WTC11 (cell line): Measurements from ENCODE around the gene CAPZB. TPM values are rescaled to one million over a fixed set of nuclear protein-coding genes. Genes with fewer than 3 reads are reported as not detected.

Experiments used
- ATAC-seq: fragments of 200-7000 bp; cut with Tn5 transposase; 2 replicates; pipeline ENCODE4 v1.10.0; 2021; ENCODE audit warnings: mild to moderate bottlenecking, moderate library complexity
- CTCF ChIA-PET: fragments of 300-600 bp; sonication (Branson Sonifier 250); formaldehyde crosslinking; loops from one replicate; lab custom pipeline; 2021; ENCODE audit warnings: antibody characterized with exemption; lab: Charles Lee
- POLR2A ChIA-PET: fragments of 350-600 bp; sonication (Branson Sonifier 250); formaldehyde crosslinking; loops from one replicate; lab custom pipeline; 2021; ENCODE audit warnings: antibody characterized with exemption; lab: Charles Lee
- DNase-seq: peaks from one replicate; pipeline ENCODE4 v3.0.0; 2021; ENCODE audit warnings: low spot score
- H3K27ac Mint-ChIP-seq: 2 replicates; pipeline ENCODE4 v1.8.0; 2021; ENCODE audit warnings: mixed read lengths
- H3K27me3 Mint-ChIP-seq: 2 replicates; pipeline ENCODE4 v1.8.0; 2021; ENCODE audit warnings: low read depth, mild to moderate bottlenecking, moderate library complexity, mixed read lengths
- H3K36me3 Mint-ChIP-seq: 2 replicates; pipeline ENCODE4 v1.8.0; 2021; ENCODE audit warnings: mixed read lengths
- H3K4me1 Mint-ChIP-seq: 2 replicates; pipeline ENCODE4 v1.8.0; 2022; ENCODE audit warnings: mixed read lengths
- H3K4me3 Mint-ChIP-seq: 2 replicates; pipeline ENCODE4 v1.8.0; 2021; ENCODE audit warnings: mild to moderate bottlenecking, moderate library complexity, mixed read lengths
- H3K9me3 Mint-ChIP-seq: 2 replicates; pipeline ENCODE4 v1.8.0; 2021; ENCODE audit warnings: mixed read lengths
- ATF1 ChIP-seq: sonication (generic); formaldehyde crosslinking; IDR thresholded peaks from 2 replicates; pipeline ENCODE4 v1.8.1; 2023; ENCODE audit warnings: mild to moderate bottlenecking, moderate library complexity, missing genetic modification reagents
- EMX1 ChIP-seq: fragments of 250-450 bp; sonication (Bioruptor Pico); IDR thresholded peaks from 2 replicates; pipeline ENCODE4 v1.8.0; 2021; ENCODE audit warnings: mild to moderate bottlenecking
- GABPB1 ChIP-seq: sonication (generic); formaldehyde crosslinking; IDR thresholded peaks from 2 replicates; pipeline ENCODE4 v1.8.1; 2023; ENCODE audit warnings: mild to moderate bottlenecking, missing genetic modification reagents
- MXD4 ChIP-seq: fragments of 250-450 bp; sonication (Bioruptor Pico); IDR thresholded peaks from 2 replicates; pipeline ENCODE4 v1.8.0; 2021; ENCODE audit warnings: mild to moderate bottlenecking, moderate library complexity, borderline replicate concordance
- RELA ChIP-seq: sonication (generic); formaldehyde crosslinking; IDR thresholded peaks from 2 replicates; pipeline ENCODE4 v1.8.1; 2022; ENCODE audit warnings: missing genetic modification reagents, mild to moderate bottlenecking, borderline replicate concordance
- SP1 ChIP-seq: sonication (generic); formaldehyde crosslinking; conservative IDR thresholded peaks from 2 replicates; pipeline ENCODE4 v1.8.1; 2022; ENCODE audit warnings: missing genetic modification reagents
- TEAD1 ChIP-seq: sonication (generic); formaldehyde crosslinking; IDR thresholded peaks from 2 replicates; pipeline ENCODE4 v1.8.0; 2022; ENCODE audit warnings: mild to moderate bottlenecking, missing genetic modification reagents
- TEAD4 ChIP-seq: sonication (generic); formaldehyde crosslinking; IDR thresholded peaks from 2 replicates; pipeline ENCODE4 v1.8.0; 2022; ENCODE audit warnings: mild to moderate bottlenecking, missing genetic modification reagents
- ZNF138 ChIP-seq: sonication (generic); formaldehyde crosslinking; conservative IDR thresholded peaks from 2 replicates; pipeline ENCODE4 v1.8.1; 2022; ENCODE audit warnings: mild to moderate bottlenecking, moderate library complexity, missing genetic modification reagents
- ZNF219 ChIP-seq: sonication (generic); formaldehyde crosslinking; IDR thresholded peaks from 2 replicates; pipeline ENCODE4 v1.8.0; 2023; ENCODE audit warnings: missing genetic modification reagents, mild to moderate bottlenecking, borderline replicate concordance
- ZNF263 ChIP-seq: sonication (generic); formaldehyde crosslinking; IDR thresholded peaks from 2 replicates; pipeline ENCODE4 v1.8.1; 2022; ENCODE audit warnings: low read depth, mild to moderate bottlenecking, moderate library complexity, missing genetic modification reagents
- ZNF317 ChIP-seq: sonication (generic); formaldehyde crosslinking; IDR thresholded peaks from 2 replicates; pipeline ENCODE4 v1.8.1; 2023; ENCODE audit warnings: low read depth, mild to moderate bottlenecking, moderate library complexity, missing genetic modification reagents, borderline replicate concordance
- ZNF396 ChIP-seq: fragments of 250-450 bp; sonication (Bioruptor Pico); IDR thresholded peaks from 2 replicates; pipeline ENCODE4 v1.8.0; 2021; ENCODE audit warnings: mild to moderate bottlenecking, moderate library complexity, borderline replicate concordance
- ZNF671 ChIP-seq: fragments of 250-450 bp; sonication (Bioruptor Pico); IDR thresholded peaks from 2 replicates; pipeline ENCODE4 v1.8.0; 2021; ENCODE audit warnings: mild to moderate bottlenecking
- total RNA-seq: library from RNA; stranded (reverse); gene quantifications from 3 replicates; pipeline ENCODE4 v1.2.3, GENCODE V29; 2021
- TF ChIP-seq, protein P1 (sequence below): sonication (generic); formaldehyde crosslinking; IDR thresholded peaks from 2 replicates; pipeline ENCODE4 v1.8.1; 2022; ENCODE audit warnings: low read depth, missing genetic modification reagents, borderline replicate concordance
- TF ChIP-seq, protein P2 (sequence below): fragments of 250-450 bp; sonication (Bioruptor Pico); IDR thresholded peaks from 2 replicates; pipeline ENCODE4 v1.9.0; 2021; ENCODE audit warnings: moderate library complexity, mild to moderate bottlenecking, inconsistent platforms, borderline replicate concordance
- TF ChIP-seq, protein P3 (sequence below): fragments of 200-600 bp; IDR thresholded peaks from 2 replicates; pipeline ENCODE4 v1.8.0; 2022; ENCODE audit warnings: antibody characterized with exemption
- TF ChIP-seq, protein P4 (sequence below): sonication (generic); formaldehyde crosslinking; IDR thresholded peaks from 2 replicates; pipeline ENCODE4 v1.8.0; 2023; ENCODE audit warnings: missing genetic modification reagents
- TF ChIP-seq, protein P5 (sequence below): fragments of 250-450 bp; sonication (Bioruptor Pico); IDR thresholded peaks from 2 replicates; pipeline ENCODE4 v2.1.2; 2022; ENCODE audit warnings: mild to moderate bottlenecking, moderate library complexity
- TF ChIP-seq, protein P6 (sequence below): fragments of 250-450 bp; sonication (Bioruptor Pico); IDR thresholded peaks from 2 replicates; pipeline ENCODE4 v1.9.0; 2021; ENCODE audit warnings: mild to moderate bottlenecking, borderline replicate concordance

Gene CAPZB
- total RNA-seq, 1 experiment from 2014 or later: 348 TPM

DNA sequence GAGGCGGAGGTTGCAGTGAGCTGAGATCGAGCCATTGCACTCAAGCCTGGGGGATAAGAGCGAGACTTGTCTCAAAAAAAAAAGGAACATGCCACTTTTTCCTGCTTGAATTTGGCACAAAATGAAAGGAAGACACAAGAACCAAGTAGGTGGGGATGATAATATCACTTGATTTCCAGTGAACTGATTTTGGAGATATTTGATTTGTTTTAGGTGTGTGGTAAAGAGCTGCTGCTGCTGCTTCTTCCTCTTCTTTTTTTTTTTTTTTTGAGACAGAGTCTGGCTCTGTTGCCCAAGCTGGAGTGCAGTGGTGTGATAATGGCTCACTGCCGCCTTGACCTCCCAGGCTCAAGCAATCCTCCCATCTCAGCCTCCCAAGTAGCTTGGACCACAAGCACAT, 29.9 kb upstream of the CAPZB start:
- ChIA-PET POLR2A (interaction anchor here (0.7 kb wide), 1 partner anchor 690 kb away, joined by 7 read pairs; no protein-coding TSS in a partner anchor), CTCF (no interaction called here)
- peaks cover 6% of the 10 kb centered on the region; the same call in 1 of the 2 replicates for H3K27me3 Mint-ChIP-seq

More for the DNA sequence above, 29.9 kb upstream of the CAPZB start:
- Mint-ChIP-seq H3K9me3 (peaks cover 15% of the 10 kb centered on the region), H3K36me3 (no peaks in the 10 kb centered on the region), H3K4me1 (no peaks in the 10 kb centered on the region), H3K4me3 (no peak overlapping the region), H3K27ac (no peak overlapping the region)
- ATAC-seq: no peak
- DNase-seq: no peak
- TF ChIP-seq ZNF317 (CRISPR knock-in tag) (no peak), MXD4 (CRISPR knock-in tag) (no peak), ZNF263 (CRISPR knock-in tag) (no peak), RELA (CRISPR knock-in tag) (no peak), EMX1 (CRISPR knock-in tag) (no peak), GABPB1 (CRISPR knock-in tag) (no peak), ZNF138 (CRISPR knock-in tag) (no peak), ZNF396 (CRISPR knock-in tag) (no peak), SP1 (CRISPR knock-in tag) (no peak), ZNF671 (CRISPR knock-in tag) (no peak), ATF1 (CRISPR knock-in tag) (no peak), TEAD1 (no peak), ZNF219 (no peak), TEAD4 (no peak)
- TF ChIP-seq, protein P1, sequence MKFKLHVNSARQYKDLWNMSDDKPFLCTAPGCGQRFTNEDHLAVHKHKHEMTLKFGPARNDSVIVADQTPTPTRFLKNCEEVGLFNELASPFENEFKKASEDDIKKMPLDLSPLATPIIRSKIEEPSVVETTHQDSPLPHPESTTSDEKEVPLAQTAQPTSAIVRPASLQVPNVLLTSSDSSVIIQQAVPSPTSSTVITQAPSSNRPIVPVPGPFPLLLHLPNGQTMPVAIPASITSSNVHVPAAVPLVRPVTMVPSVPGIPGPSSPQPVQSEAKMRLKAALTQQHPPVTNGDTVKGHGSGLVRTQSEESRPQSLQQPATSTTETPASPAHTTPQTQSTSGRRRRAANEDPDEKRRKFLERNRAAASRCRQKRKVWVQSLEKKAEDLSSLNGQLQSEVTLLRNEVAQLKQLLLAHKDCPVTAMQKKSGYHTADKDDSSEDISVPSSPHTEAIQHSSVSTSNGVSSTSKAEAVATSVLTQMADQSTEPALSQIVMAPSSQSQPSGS (CRISPR knock-in tag): no peak
- TF ChIP-seq, protein P2, sequence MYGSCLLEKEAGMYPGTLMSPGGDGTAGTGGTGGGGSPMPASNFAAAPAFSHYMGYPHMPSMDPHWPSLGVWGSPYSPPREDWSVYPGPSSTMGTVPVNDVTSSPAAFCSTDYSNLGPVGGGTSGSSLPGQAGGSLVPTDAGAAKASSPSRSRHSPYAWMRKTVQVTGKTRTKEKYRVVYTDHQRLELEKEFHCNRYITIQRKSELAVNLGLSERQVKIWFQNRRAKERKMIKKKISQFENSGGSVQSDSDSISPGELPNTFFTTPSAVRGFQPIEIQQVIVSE (CRISPR knock-in tag): no peak
- TF ChIP-seq, protein P3, sequence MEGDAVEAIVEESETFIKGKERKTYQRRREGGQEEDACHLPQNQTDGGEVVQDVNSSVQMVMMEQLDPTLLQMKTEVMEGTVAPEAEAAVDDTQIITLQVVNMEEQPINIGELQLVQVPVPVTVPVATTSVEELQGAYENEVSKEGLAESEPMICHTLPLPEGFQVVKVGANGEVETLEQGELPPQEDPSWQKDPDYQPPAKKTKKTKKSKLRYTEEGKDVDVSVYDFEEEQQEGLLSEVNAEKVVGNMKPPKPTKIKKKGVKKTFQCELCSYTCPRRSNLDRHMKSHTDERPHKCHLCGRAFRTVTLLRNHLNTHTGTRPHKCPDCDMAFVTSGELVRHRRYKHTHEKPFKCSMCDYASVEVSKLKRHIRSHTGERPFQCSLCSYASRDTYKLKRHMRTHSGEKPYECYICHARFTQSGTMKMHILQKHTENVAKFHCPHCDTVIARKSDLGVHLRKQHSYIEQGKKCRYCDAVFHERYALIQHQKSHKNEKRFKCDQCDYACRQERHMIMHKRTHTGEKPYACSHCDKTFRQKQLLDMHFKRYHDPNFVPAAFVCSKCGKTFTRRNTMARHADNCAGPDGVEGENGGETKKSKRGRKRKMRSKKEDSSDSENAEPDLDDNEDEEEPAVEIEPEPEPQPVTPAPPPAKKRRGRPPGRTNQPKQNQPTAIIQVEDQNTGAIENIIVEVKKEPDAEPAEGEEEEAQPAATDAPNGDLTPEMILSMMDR: no peak
- TF ChIP-seq, protein P4, sequence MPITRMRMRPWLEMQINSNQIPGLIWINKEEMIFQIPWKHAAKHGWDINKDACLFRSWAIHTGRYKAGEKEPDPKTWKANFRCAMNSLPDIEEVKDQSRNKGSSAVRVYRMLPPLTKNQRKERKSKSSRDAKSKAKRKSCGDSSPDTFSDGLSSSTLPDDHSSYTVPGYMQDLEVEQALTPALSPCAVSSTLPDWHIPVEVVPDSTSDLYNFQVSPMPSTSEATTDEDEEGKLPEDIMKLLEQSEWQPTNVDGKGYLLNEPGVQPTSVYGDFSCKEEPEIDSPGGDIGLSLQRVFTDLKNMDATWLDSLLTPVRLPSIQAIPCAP: no peak
- TF ChIP-seq, protein P5, sequence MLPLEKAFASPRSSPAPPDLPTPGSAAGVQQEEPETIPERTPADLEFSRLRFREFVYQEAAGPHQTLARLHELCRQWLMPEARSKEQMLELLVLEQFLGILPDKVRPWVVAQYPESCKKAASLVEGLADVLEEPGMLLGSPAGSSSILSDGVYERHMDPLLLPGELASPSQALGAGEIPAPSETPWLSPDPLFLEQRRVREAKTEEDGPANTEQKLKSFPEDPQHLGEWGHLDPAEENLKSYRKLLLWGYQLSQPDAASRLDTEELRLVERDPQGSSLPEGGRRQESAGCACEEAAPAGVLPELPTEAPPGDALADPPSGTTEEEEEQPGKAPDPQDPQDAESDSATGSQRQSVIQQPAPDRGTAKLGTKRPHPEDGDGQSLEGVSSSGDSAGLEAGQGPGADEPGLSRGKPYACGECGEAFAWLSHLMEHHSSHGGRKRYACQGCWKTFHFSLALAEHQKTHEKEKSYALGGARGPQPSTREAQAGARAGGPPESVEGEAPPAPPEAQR (CRISPR knock-in tag): no peak
- TF ChIP-seq, protein P6, sequence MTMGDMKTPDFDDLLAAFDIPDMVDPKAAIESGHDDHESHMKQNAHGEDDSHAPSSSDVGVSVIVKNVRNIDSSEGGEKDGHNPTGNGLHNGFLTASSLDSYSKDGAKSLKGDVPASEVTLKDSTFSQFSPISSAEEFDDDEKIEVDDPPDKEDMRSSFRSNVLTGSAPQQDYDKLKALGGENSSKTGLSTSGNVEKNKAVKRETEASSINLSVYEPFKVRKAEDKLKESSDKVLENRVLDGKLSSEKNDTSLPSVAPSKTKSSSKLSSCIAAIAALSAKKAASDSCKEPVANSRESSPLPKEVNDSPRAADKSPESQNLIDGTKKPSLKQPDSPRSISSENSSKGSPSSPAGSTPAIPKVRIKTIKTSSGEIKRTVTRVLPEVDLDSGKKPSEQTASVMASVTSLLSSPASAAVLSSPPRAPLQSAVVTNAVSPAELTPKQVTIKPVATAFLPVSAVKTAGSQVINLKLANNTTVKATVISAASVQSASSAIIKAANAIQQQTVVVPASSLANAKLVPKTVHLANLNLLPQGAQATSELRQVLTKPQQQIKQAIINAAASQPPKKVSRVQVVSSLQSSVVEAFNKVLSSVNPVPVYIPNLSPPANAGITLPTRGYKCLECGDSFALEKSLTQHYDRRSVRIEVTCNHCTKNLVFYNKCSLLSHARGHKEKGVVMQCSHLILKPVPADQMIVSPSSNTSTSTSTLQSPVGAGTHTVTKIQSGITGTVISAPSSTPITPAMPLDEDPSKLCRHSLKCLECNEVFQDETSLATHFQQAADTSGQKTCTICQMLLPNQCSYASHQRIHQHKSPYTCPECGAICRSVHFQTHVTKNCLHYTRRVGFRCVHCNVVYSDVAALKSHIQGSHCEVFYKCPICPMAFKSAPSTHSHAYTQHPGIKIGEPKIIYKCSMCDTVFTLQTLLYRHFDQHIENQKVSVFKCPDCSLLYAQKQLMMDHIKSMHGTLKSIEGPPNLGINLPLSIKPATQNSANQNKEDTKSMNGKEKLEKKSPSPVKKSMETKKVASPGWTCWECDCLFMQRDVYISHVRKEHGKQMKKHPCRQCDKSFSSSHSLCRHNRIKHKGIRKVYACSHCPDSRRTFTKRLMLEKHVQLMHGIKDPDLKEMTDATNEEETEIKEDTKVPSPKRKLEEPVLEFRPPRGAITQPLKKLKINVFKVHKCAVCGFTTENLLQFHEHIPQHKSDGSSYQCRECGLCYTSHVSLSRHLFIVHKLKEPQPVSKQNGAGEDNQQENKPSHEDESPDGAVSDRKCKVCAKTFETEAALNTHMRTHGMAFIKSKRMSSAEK: no peak
